Ovary (tissue), 3 donors: ENCODE measurements around the gene OCA2.

Experiments
- POLR2A ChIP-seq: fragments of 450-650 bp; IDR thresholded peaks from one replicate; pipeline ENCODE4 v1.6.1; 2017; ENCODE audit warnings: antibody characterized with exemption, mild to moderate bottlenecking, moderate library complexity
- TF ChIP-seq, protein P1 (sequence below), 3 donors: fragments of 450-650 bp in 2 of 3; fragments of 200-600 bp in 1 of 3; IDR thresholded peaks; one replicate each; pipeline versions ENCODE4 v1.5.1 to v1.8.0; 2016 to 2022; ENCODE audit warnings: antibody characterized with exemption in 3 of 3, mild to moderate bottlenecking in 1 of 3
- donor health status: DM: no; HTN: no; CAD: no.

DNA sequence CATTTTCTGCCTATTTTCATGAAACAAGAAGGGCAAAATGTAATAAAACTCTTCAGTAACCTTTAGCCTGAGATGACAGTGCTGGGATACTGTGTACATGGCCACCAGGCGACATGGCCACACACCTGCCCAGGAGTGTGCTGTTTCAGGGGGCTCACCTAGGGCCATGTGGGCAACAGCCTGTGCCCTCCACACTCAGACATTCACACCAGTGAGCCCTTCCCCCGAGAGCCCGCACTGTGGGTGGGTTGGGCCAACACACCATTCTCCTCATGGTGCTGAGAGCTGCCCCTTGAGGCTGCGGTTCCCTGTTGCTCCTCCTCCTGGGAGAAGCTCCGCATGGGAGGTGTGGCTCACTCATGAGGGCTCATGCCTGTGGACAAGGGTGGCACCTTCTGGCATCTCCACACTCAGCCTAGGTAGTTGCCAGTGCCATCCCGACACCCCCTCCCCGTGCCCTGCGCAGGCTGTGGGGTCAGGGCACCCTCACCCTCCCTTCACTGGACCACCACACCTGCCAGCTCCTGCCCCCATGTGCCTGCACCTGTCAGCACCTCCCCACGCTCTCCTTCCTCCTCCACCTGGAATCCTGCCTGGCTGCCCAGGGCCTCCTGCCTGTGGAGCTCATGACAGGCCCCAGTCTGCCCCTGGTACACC lies 19.7 kb downstream of the OCA2 start:
- TF ChIP-seq, protein P1, sequence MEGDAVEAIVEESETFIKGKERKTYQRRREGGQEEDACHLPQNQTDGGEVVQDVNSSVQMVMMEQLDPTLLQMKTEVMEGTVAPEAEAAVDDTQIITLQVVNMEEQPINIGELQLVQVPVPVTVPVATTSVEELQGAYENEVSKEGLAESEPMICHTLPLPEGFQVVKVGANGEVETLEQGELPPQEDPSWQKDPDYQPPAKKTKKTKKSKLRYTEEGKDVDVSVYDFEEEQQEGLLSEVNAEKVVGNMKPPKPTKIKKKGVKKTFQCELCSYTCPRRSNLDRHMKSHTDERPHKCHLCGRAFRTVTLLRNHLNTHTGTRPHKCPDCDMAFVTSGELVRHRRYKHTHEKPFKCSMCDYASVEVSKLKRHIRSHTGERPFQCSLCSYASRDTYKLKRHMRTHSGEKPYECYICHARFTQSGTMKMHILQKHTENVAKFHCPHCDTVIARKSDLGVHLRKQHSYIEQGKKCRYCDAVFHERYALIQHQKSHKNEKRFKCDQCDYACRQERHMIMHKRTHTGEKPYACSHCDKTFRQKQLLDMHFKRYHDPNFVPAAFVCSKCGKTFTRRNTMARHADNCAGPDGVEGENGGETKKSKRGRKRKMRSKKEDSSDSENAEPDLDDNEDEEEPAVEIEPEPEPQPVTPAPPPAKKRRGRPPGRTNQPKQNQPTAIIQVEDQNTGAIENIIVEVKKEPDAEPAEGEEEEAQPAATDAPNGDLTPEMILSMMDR (IDR thresholded peaks at IDR 0.05) = no peak
- no peak for TF ChIP-seq POLR2A
